ENCODE data around the gene SWSAP1. TPM values are rescaled to one million over a fixed set of nuclear protein-coding genes. Genes with fewer than 3 reads are reported as not detected.

The SWSAP1 gene
- total RNA-seq, 1 donor from 2014 or later = 1.7 TPM

DNA sequence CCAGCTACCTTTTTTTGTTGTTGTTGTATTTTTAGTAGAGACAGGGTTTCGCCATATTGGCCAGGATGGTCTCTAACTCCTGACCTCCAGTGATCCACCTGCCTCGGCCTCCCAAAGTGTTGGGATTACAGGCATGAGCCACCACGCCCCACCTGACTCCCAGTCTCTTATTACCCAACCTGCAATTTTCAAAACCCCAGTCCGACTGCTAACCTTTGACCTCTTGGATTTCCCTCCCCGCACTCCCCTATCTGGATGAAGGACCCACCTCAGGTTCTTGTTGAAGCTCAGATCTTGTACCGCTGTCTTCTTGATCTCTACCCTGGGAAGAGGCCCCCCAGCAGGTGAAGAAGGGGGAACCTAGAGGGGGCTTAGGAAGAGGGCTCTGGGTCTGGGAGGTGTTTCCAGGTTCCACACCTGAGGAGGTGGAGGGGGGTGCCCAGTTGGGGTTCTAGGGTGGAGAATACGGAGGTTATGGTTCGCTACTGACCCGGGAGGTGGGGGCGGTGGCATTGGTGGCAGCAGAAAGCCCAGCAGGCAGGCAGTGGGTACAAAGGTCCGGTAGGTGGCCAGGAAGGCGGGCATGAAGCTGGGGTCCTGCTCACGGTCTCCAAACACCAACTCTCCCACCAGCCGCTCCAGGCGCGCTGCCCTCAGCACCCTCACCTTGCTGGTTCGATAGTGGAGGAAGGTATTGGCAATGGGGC lies 42.0 kb downstream of the SWSAP1 start:
- TF ChIP-seq EZH2 (IDR thresholded peaks at IDR 0.05; ENCODE audit: insufficient read depth, low read length) = no peak
- TF ChIP-seq, protein P1, sequence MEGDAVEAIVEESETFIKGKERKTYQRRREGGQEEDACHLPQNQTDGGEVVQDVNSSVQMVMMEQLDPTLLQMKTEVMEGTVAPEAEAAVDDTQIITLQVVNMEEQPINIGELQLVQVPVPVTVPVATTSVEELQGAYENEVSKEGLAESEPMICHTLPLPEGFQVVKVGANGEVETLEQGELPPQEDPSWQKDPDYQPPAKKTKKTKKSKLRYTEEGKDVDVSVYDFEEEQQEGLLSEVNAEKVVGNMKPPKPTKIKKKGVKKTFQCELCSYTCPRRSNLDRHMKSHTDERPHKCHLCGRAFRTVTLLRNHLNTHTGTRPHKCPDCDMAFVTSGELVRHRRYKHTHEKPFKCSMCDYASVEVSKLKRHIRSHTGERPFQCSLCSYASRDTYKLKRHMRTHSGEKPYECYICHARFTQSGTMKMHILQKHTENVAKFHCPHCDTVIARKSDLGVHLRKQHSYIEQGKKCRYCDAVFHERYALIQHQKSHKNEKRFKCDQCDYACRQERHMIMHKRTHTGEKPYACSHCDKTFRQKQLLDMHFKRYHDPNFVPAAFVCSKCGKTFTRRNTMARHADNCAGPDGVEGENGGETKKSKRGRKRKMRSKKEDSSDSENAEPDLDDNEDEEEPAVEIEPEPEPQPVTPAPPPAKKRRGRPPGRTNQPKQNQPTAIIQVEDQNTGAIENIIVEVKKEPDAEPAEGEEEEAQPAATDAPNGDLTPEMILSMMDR (IDR thresholded peaks at IDR 0.05; ENCODE audit: insufficient read depth, low read depth, low read length) = no peak
- FAIRE-seq (no peak), DNase-seq (ENCODE audit: low read depth) (no peak)
- Histone ChIP-seq H3K4me2 (ENCODE audit: low read length) (no peak overlapping the region), H3K4me1 (ENCODE audit: insufficient read depth, low read length) (peaks cover 3% of the 10 kb centered on the region), H3K4me3 (ENCODE audit: insufficient read depth, low read depth, low read length) (no peak overlapping the region), H2AFZ (ENCODE audit: low read depth, low read length) (no peak overlapping the region), H3K9me3 (ENCODE audit: insufficient read depth, low read depth, low read length) (no peaks in the 10 kb centered on the region), H3K79me2 (ENCODE audit: insufficient read depth, low read length) (no peaks in the 10 kb centered on the region), H3K27me3 (ENCODE audit: insufficient read depth, low read length) (peaks cover 35% of the 10 kb centered on the region), H3K36me3 (ENCODE audit: insufficient read depth, low read length) (no peaks in the 10 kb centered on the region), H3K9ac (ENCODE audit: low read length) (no peak overlapping the region), H4K20me1 (ENCODE audit: insufficient read depth, low read length) (no peaks in the 10 kb centered on the region), H3K27ac (ENCODE audit: low read depth, low read length) (no peak overlapping the region)
- Mint-ChIP-seq H3K4me3 (ENCODE audit: unreplicated experiment) (no peak overlapping the region), H3K36me3 (ENCODE audit: low read depth, unreplicated experiment) (no peaks in the 10 kb centered on the region), H3K9me3 (ENCODE audit: unreplicated experiment) (no peaks in the 10 kb centered on the region), H3K27ac (ENCODE audit: unreplicated experiment) (no peak overlapping the region), H3K4me1 (ENCODE audit: low read depth, unreplicated experiment) (no peaks in the 10 kb centered on the region), H3K27me3 (ENCODE audit: low read depth, unreplicated experiment) (peaks cover 27% of the 10 kb centered on the region)

DNA sequence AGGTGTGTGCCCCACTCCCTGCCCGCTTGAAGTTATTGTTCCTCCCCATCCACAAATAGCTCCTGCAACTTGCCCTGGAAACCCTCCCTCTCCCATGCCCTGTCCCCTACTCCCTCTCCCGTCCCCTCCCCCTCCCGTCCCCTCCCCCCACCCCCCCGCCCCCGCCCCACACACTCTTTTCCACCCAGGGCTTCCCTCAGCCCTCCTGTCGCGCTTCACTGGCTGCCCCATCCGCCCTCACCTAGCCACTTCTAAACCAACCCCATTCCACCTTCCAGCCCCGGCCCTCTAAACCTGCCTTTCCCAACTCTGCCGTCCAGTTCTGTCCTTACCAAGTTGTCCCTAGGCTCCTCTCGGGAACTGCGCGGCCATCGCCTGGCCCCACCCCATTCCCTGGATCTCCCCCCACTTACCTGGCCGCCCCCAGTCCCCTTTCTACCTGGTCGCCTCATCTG lies 43.7 kb downstream of the SWSAP1 start:
- Histone ChIP-seq H2AFZ (ENCODE audit: low read depth, low read length) (no peak overlapping the region), H3K9ac (ENCODE audit: low read length) (no peak overlapping the region), H3K36me3 (ENCODE audit: insufficient read depth, low read length) (no peaks in the 10 kb centered on the region), H3K27ac (ENCODE audit: low read depth, low read length) (no peak overlapping the region), H3K9me3 (ENCODE audit: insufficient read depth, low read depth, low read length) (no peaks in the 10 kb centered on the region), H3K4me1 (ENCODE audit: insufficient read depth, low read length) (peaks cover 3% of the 10 kb centered on the region), H3K4me3 (ENCODE audit: insufficient read depth, low read depth, low read length) (no peak overlapping the region), H3K4me2 (ENCODE audit: low read length) (no peak overlapping the region), H3K27me3 (ENCODE audit: insufficient read depth, low read length) (peaks cover 47% of the 10 kb centered on the region), H4K20me1 (ENCODE audit: insufficient read depth, low read length) (no peaks in the 10 kb centered on the region), H3K79me2 (ENCODE audit: insufficient read depth, low read length) (no peaks in the 10 kb centered on the region)
- Mint-ChIP-seq H3K4me3 (ENCODE audit: unreplicated experiment) (peak overlapping the region; percentile 45), H3K27me3 (ENCODE audit: low read depth, unreplicated experiment) (peaks cover 40% of the 10 kb centered on the region), H3K27ac (ENCODE audit: unreplicated experiment) (no peak overlapping the region), H3K9me3 (ENCODE audit: unreplicated experiment) (no peaks in the 10 kb centered on the region), H3K4me1 (ENCODE audit: low read depth, unreplicated experiment) (no peaks in the 10 kb centered on the region), H3K36me3 (ENCODE audit: low read depth, unreplicated experiment) (no peaks in the 10 kb centered on the region)
- no peak for TF ChIP-seq EZH2 (IDR thresholded peaks at IDR 0.05; ENCODE audit: insufficient read depth, low read length)
- TF ChIP-seq, protein P1 (IDR thresholded peaks at IDR 0.05; ENCODE audit: insufficient read depth, low read depth, low read length) = no peak
- DNase-seq (ENCODE audit: low read depth) (no peak), FAIRE-seq (no peak)

Data from astrocyte (in vitro differentiated cells and primary cell).